Central memory CD8-positive, alpha-beta T cell (primary cell): Measurements from ENCODE around the gene EZR.

Experiments
- ATAC-seq: fragments of 150-1000 bp; cut with Tn5 transposase; replicated peaks from 2 replicates; pipeline ENCODE4 v1.10.0; 2022; ENCODE audit warnings: mild to moderate bottlenecking, moderate FRiP score, moderate number of reproducible peaks; ENCODE audit not compliant: poor library complexity, severe bottlenecking; ENCODE audit errors: extremely low read depth
- DNase-seq, 2 donors: peaks; one replicate each; pipeline ENCODE4 v3.0.0; 2021; ENCODE audit warnings: low spot score in 2 of 2
- H3K27ac Mint-ChIP-seq: one replicate; pipeline ENCODE4 v1.8.0; 2022; ENCODE audit warnings: low read depth, mild to moderate bottlenecking, moderate library complexity, mixed read lengths
- H3K27me3 Mint-ChIP-seq: one replicate; pipeline ENCODE4 v1.8.0; 2022; ENCODE audit warnings: mixed read lengths
- H3K36me3 Mint-ChIP-seq: one replicate; pipeline ENCODE4 v1.8.0; 2022; ENCODE audit warnings: mild to moderate bottlenecking, moderate library complexity, mixed read lengths; ENCODE audit not compliant: insufficient read depth
- H3K4me1 Mint-ChIP-seq: one replicate; pipeline ENCODE4 v1.8.0; 2022; ENCODE audit warnings: mixed read lengths
- H3K4me3 Mint-ChIP-seq: one replicate; pipeline ENCODE4 v1.8.0; 2022; ENCODE audit warnings: mild to moderate bottlenecking, moderate library complexity, mixed read lengths
- H3K9me3 Mint-ChIP-seq: one replicate; pipeline ENCODE4 v1.8.0; 2022; ENCODE audit warnings: mixed read lengths

EZR gene

GRCh38 chr6:158764183-158764849 is 54.9 kb downstream of the EZR start:
- ATAC-seq (no peak), DNase-seq (no peak)
- H3K36me3 Mint-ChIP-seq, result peaks cover 73% of the 10 kb centered on the region

GRCh38 chr6:158763434-158764182 is 55.6 kb downstream of the EZR start:
- ATAC-seq (no peak), DNase-seq (no peak)
- peaks cover 15% of the 10 kb centered on the region for H3K4me1 Mint-ChIP-seq
- H3K27me3 Mint-ChIP-seq, result no peaks in the 10 kb centered on the region
- H3K4me3 Mint-ChIP-seq, result no peak overlapping the region
- peak overlapping the region; percentile 75 for H3K27ac Mint-ChIP-seq
- peaks cover 70% of the 10 kb centered on the region for H3K36me3 Mint-ChIP-seq
- no peaks in the 10 kb centered on the region for H3K9me3 Mint-ChIP-seq

More at GRCh38 chr6:158764183-158764849, 54.9 kb downstream of the EZR start:
- Mint-ChIP-seq H3K27ac (peak overlapping the region; percentile 75), H3K27me3 (no peaks in the 10 kb centered on the region), H3K9me3 (no peaks in the 10 kb centered on the region), H3K4me3 (no peak overlapping the region), H3K4me1 (peaks cover 11% of the 10 kb centered on the region)

GRCh38 chr6:158762787-158763433 is 56.3 kb downstream of the EZR start:
- H3K27me3 Mint-ChIP-seq, result no peaks in the 10 kb centered on the region
- H3K36me3 Mint-ChIP-seq, result peaks cover 66% of the 10 kb centered on the region
- no peak overlapping the region for H3K4me3 Mint-ChIP-seq

GRCh38 chr6:158761746-158762145 is 57.4 kb downstream of the EZR start:
- H3K4me1 Mint-ChIP-seq, result peaks cover 9% of the 10 kb centered on the region
- H3K27ac Mint-ChIP-seq, result peak overlapping the region; percentile 75
- peak overlapping the region; percentile 15 for H3K4me3 Mint-ChIP-seq
- no peaks in the 10 kb centered on the region for H3K27me3 Mint-ChIP-seq
- no peak for ATAC-seq
- DNase-seq, result no peak
- H3K36me3 Mint-ChIP-seq, result peaks cover 63% of the 10 kb centered on the region
- no peaks in the 10 kb centered on the region for H3K9me3 Mint-ChIP-seq

More at GRCh38 chr6:158762787-158763433, 56.3 kb downstream of the EZR start:
- Mint-ChIP-seq H3K27ac (peak overlapping the region; percentile 75), H3K4me1 (peaks cover 10% of the 10 kb centered on the region), H3K9me3 (no peaks in the 10 kb centered on the region)
- no peak for DNase-seq
- no peak for ATAC-seq

- DNase-seq (no peak), ATAC-seq (no peak)
- Mint-ChIP-seq H3K27ac (no peak overlapping the region), H3K4me1 (peaks cover 9% of the 10 kb centered on the region), H3K9me3 (no peaks in the 10 kb centered on the region), H3K4me3 (no peak overlapping the region), H3K27me3 (no peaks in the 10 kb centered on the region), H3K36me3 (peaks cover 56% of the 10 kb centered on the region)
Measured at GRCh38 chr6:158760618-158761250, 58.4 kb downstream of the EZR start.

GRCh38 chr6:158759966-158760617 is 59.1 kb downstream of the EZR start:
- H3K27me3 Mint-ChIP-seq, result no peaks in the 10 kb centered on the region
- no peaks in the 10 kb centered on the region for H3K9me3 Mint-ChIP-seq
- H3K4me3 Mint-ChIP-seq, result no peak overlapping the region
- peak overlapping the region; percentile 78 for H3K27ac Mint-ChIP-seq
- H3K4me1 Mint-ChIP-seq, result peaks cover 9% of the 10 kb centered on the region
- no peak for ATAC-seq
- DNase-seq, result no peak
- H3K36me3 Mint-ChIP-seq, result peaks cover 53% of the 10 kb centered on the region

GRCh38 chr6:158758941-158759479 is 60.2 kb downstream of the EZR start:
- no peak for DNase-seq
- ATAC-seq, result no peak
- H3K36me3 Mint-ChIP-seq, result peaks cover 50% of the 10 kb centered on the region
- peak overlapping the region; percentile 22 for H3K27ac Mint-ChIP-seq
- no peaks in the 10 kb centered on the region for H3K27me3 Mint-ChIP-seq
- peaks cover 9% of the 10 kb centered on the region for H3K4me1 Mint-ChIP-seq
- no peaks in the 10 kb centered on the region for H3K9me3 Mint-ChIP-seq
- H3K4me3 Mint-ChIP-seq, result no peak overlapping the region

GRCh38 chr6:158758451-158758860 is 60.7 kb downstream of the EZR start:
- no peak overlapping the region for H3K4me3 Mint-ChIP-seq
- ATAC-seq (no peak), DNase-seq (no peak)
- H3K9me3 Mint-ChIP-seq, result no peaks in the 10 kb centered on the region
- H3K27me3 Mint-ChIP-seq, result no peaks in the 10 kb centered on the region
- peak overlapping the region; percentile 22 for H3K27ac Mint-ChIP-seq
- H3K4me1 Mint-ChIP-seq, result peaks cover 9% of the 10 kb centered on the region
- H3K36me3 Mint-ChIP-seq, result peaks cover 49% of the 10 kb centered on the region

GRCh38 chr6:158757753-158758090 is 61.4 kb downstream of the EZR start:
- Mint-ChIP-seq H3K4me3 (no peak overlapping the region), H3K27me3 (no peaks in the 10 kb centered on the region), H3K27ac (peak overlapping the region; percentile 22), H3K9me3 (no peaks in the 10 kb centered on the region), H3K4me1 (peaks cover 9% of the 10 kb centered on the region), H3K36me3 (peaks cover 48% of the 10 kb centered on the region)
- ATAC-seq (no peak), DNase-seq (no peak)

GRCh38 chr6:158756977-158757752 is 62.0 kb downstream of the EZR start:
- H3K27ac Mint-ChIP-seq, result peak overlapping the region; percentile 8
- H3K36me3 Mint-ChIP-seq, result peaks cover 47% of the 10 kb centered on the region
- peaks cover 9% of the 10 kb centered on the region for H3K4me1 Mint-ChIP-seq
- H3K9me3 Mint-ChIP-seq, result no peaks in the 10 kb centered on the region
- no peak for ATAC-seq
- no peak overlapping the region for H3K4me3 Mint-ChIP-seq
- no peak for DNase-seq
- no peaks in the 10 kb centered on the region for H3K27me3 Mint-ChIP-seq

GRCh38 chr6:158756126-158756525 is 63.0 kb downstream of the EZR start:
- Mint-ChIP-seq H3K4me1 (peaks cover 4% of the 10 kb centered on the region), H3K9me3 (no peaks in the 10 kb centered on the region), H3K4me3 (no peak overlapping the region), H3K27me3 (no peaks in the 10 kb centered on the region), H3K36me3 (peaks cover 47% of the 10 kb centered on the region), H3K27ac (no peak overlapping the region)
- ATAC-seq (no peak), DNase-seq (no peak)
